NT2/D1 (cell line): Measurements from ENCODE around the gene CNN3.

Experiments used
- YY1 ChIP-seq: IDR thresholded peaks from 2 replicates; pipeline ENCODE4 v1.6.1; 2011; ENCODE audit not compliant: insufficient read length, insufficient read depth
- ZNF274 ChIP-seq: IDR thresholded peaks from 2 replicates; pipeline ENCODE4 v1.6.1; 2011; ENCODE audit warnings: mild to moderate bottlenecking, low read depth, low read length

- TF ChIP-seq YY1, result no peak
- no peak for TF ChIP-seq ZNF274
Observed at GRCh38 chr1:94969137-94969536, 42.2 kb upstream of the CNN3 start.
